ENCODE results near the gene BORCS8. TPM values are rescaled to one million over a fixed set of nuclear protein-coding genes. Genes with fewer than 3 reads are reported as not detected.

Gene BORCS8
- polyA plus RNA-seq, 2 of the 4 experiments (the other 2 are of a cell fraction), result 9.1 to 10.6 TPM

GRCh38 chr19:19167612-19168011 is 24.3 kb downstream of the BORCS8 start:
- peaks cover 5% of the 10 kb centered on the region; the same call in 1 of the 3 replicates for H3K4me1 ChIP-seq
- ChIA-PET CTCF (interaction anchor here (0.5 to 1.7 kb wide), 5 partner anchors 9 to 410 kb away, joined by 3 to 5 read pairs (median 3); no protein-coding TSS in a partner anchor), POLR2A (no interaction called here)
- H3K9me3 ChIP-seq, result no peaks in the 10 kb centered on the region
- H3K27ac ChIP-seq, result no peak overlapping the region
- TF ChIP-seq FOSB (CRISPR knock-in tag; IDR thresholded peaks at IDR 0.05), result no peak
- no peak for TF ChIP-seq CBX2 (IDR thresholded peaks at IDR 0.05; ENCODE audit: borderline replicate concordance, low read depth)
- no peak for TF ChIP-seq E2F6 (IDR thresholded peaks at IDR 0.05; ENCODE audit: borderline replicate concordance, low read depth)
- ATAC-seq (no peak), FAIRE-seq (no peak), DNase-seq (ENCODE audit: low read depth in 1 of 2, low spot score in 1 of 2) (no peak)
- no peak overlapping the region for H3K4me3 ChIP-seq
- 86% methylated on average over 3 of the region's 3 CpGs for WGBS (ENCODE audit: missing lambda C conversion rate)
- no peak overlapping the region for H3K4me2 ChIP-seq

- ATAC-seq, result no peak
- H3K4me1 ChIP-seq, result no peaks in the 10 kb centered on the region
- WGBS (ENCODE audit: missing lambda C conversion rate), result 88% methylated on average over 1 of the region's 1 CpG
- H3K27ac ChIP-seq, result no peak overlapping the region
- no peak overlapping the region for H3K4me3 ChIP-seq
- no peak for DNase-seq (ENCODE audit: low read depth in 1 of 2, low spot score in 1 of 2)
- no peak for TF ChIP-seq NFE2L2 (conservative IDR thresholded peaks at IDR 0.05; ENCODE audit: low read length)
- TF ChIP-seq RNF2 (IDR thresholded peaks at IDR 0.05; ENCODE audit: borderline replicate concordance, low read depth), result no peak
- TF ChIP-seq FOSL2 (IDR thresholded peaks at IDR 0.05), result no peak
- TF ChIP-seq FOSL2 (CRISPR knock-in tag; IDR thresholded peaks at IDR 0.05), result no peak
- no peak for TF ChIP-seq MAFK (IDR thresholded peaks at IDR 0.05; ENCODE audit: partially characterized antibody)
- TF ChIP-seq ZNF302 (CRISPR knock-in tag; IDR thresholded peaks at IDR 0.05), result no peak
- TF ChIP-seq CBX2 (IDR thresholded peaks at IDR 0.05; ENCODE audit: borderline replicate concordance, low read depth), result no peak
- no peak for TF ChIP-seq ELK1 (IDR thresholded peaks at IDR 0.05; ENCODE audit: low read depth, low read length)
- TF ChIP-seq RCOR1 (IDR thresholded peaks at IDR 0.05; ENCODE audit: low read depth, low read length), result no peak
- TF ChIP-seq NR3C1 (IDR thresholded peaks at IDR 0.05), result no peak
- no peak for TF ChIP-seq HOXA7 (CRISPR knock-in tag; IDR thresholded peaks at IDR 0.05)
- TF ChIP-seq SREBF2 (IDR thresholded peaks at IDR 0.05), result no peak
- no peak for TF ChIP-seq ZSCAN20 (CRISPR knock-in tag; IDR thresholded peaks at IDR 0.05)
- TF ChIP-seq HDAC2 (IDR thresholded peaks at IDR 0.05), result no peak
- no peak for TF ChIP-seq PBX3 (IDR thresholded peaks at IDR 0.05)
- TF ChIP-seq ESRRA (IDR thresholded peaks at IDR 0.05; ENCODE audit: borderline replicate concordance, low read length), result no peak
- no peak for TF ChIP-seq RFX5 (IDR thresholded peaks at IDR 0.05)
- ChIA-PET POLR2A (no interaction called here), CTCF (interaction anchor here (0.6 kb wide), 1 partner anchor 11 kb away, joined by 5 read pairs; no protein-coding TSS in a partner anchor)
- FAIRE-seq, result no peak
- no peak overlapping the region for H3K4me2 ChIP-seq
- H3K9me3 ChIP-seq, result no peaks in the 10 kb centered on the region
Observed at GRCh38 chr19:19165396-19165795, 26.6 kb downstream of the BORCS8 start.

- Histone ChIP-seq H3K27ac (no peak overlapping the region), H3K4me2 (no peak overlapping the region), H3K4me3 (no peak overlapping the region), H3K4me1 (no peaks in the 10 kb centered on the region), H3K9me3 (no peaks in the 10 kb centered on the region)
- FAIRE-seq (no peak), DNase-seq (ENCODE audit: low read depth in 1 of 2, low spot score in 1 of 2) (no peak), ATAC-seq (no peak)
- TF ChIP-seq MAZ (IDR thresholded peaks at IDR 0.05; ENCODE audit: borderline replicate concordance, low read depth, low read length) (no peak), HOXA7 (CRISPR knock-in tag; IDR thresholded peaks at IDR 0.05) (no peak), EHMT2 (IDR thresholded peaks at IDR 0.05; ENCODE audit: low read depth) (no peak), ZC3H11A (IDR thresholded peaks at IDR 0.05) (no peak)
- ChIA-PET CTCF (interaction anchor here (0.6 to 1.4 kb wide), 2 partner anchors 22 to 37 kb away, joined by 3 to 4 read pairs; no protein-coding TSS in a partner anchor), POLR2A (no interaction called here)
- 88% methylated on average over 7 of the region's 7 CpGs for WGBS (ENCODE audit: missing lambda C conversion rate)
Observed at GRCh38 chr19:19162495-19162894, 29.5 kb downstream of the BORCS8 start.

Data from A549 (cell line).